Heart left ventricle (tissue), 13 donors: ENCODE data around the gene MAML3.

ENCODE experiments used
- POLR2A ChIP-seq, 2 donors: fragments of 450-650 bp; IDR thresholded peaks; one replicate each; pipeline ENCODE4 v1.6.1; 2017; ENCODE audit warnings: antibody characterized with exemption in 2 of 2, mild to moderate bottlenecking in 2 of 2, moderate library complexity in 2 of 2
- TF ChIP-seq, protein P1 (sequence below), 12 donors: fragments of 200-600 bp; sonication (generic) in 4 of 12; IDR thresholded peaks; one replicate each; pipeline versions ENCODE4 v1.5.0 to v1.8.0; 2018 to 2022; ENCODE audit warnings: antibody characterized with exemption in 12 of 12, mild to moderate bottlenecking in 5 of 12
- donor health status: ischemic (EF 13 %, LVEDD 7.1; RV severe dilation, severe dysfunction).
- donor health status: DM: no; HTN: yes; CAD: no.
- donor health status: DM: no; HTN: no; CAD: no.
- donor health status: ischemic (EF 25% LVEDD 6.9; RV normal size, moderate dysfunction).
- donor health status: ischemic (EF 25% LVEDD 5.7; RV mildly dilated, moderate dysfunction).
- donor health status: ischemic (EF 35%, LVEDD 5.7; RV mildly dilated, moderate dysfunction).
- donor health status: nonischemic (EF 11% LVEDD 7.7; RV severe dilation, severe dysfunction).
- donor health status: DM: yes; HTN: yes; CAD: no.
- donor health status: PGD.
- donor health status: ischemic (EF 29% LVEDD 5.4; RV normal size, mild dysfunction).
- donor health status: nonischemic (EF 23%, LVEDD 6.1; RV moderate dilation, normal function).

DNA sequence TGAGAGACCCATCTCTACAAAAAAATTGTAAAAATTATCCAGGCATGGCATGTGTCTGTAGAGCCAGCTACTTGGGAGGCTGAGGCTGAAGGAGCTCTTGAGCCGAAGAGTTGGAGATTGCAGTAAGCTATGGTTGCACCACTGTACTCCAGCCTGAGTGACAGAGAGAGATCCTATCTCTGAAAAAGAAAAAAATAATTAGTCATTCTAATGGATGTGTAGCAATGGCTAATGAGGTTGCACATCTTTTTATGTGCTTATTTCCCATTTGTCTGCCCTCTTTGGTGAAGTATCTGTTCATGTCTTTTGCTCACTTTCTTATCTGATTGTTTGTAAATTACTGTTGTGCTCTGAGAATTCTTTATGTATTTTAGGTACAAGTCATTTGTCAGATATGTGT lies 19.0 kb upstream of the MAML3 start:
- TF ChIP-seq, protein P1, sequence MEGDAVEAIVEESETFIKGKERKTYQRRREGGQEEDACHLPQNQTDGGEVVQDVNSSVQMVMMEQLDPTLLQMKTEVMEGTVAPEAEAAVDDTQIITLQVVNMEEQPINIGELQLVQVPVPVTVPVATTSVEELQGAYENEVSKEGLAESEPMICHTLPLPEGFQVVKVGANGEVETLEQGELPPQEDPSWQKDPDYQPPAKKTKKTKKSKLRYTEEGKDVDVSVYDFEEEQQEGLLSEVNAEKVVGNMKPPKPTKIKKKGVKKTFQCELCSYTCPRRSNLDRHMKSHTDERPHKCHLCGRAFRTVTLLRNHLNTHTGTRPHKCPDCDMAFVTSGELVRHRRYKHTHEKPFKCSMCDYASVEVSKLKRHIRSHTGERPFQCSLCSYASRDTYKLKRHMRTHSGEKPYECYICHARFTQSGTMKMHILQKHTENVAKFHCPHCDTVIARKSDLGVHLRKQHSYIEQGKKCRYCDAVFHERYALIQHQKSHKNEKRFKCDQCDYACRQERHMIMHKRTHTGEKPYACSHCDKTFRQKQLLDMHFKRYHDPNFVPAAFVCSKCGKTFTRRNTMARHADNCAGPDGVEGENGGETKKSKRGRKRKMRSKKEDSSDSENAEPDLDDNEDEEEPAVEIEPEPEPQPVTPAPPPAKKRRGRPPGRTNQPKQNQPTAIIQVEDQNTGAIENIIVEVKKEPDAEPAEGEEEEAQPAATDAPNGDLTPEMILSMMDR (IDR thresholded peaks at IDR 0.05): no peak
- no peak for TF ChIP-seq POLR2A (IDR thresholded peaks at IDR 0.05)
